Prostate gland (tissue), 2 donors: Measurements from ENCODE around the gene EDAR. TPM values are rescaled to one million over a fixed set of nuclear protein-coding genes. Genes with fewer than 3 reads are reported as not detected.

Experiments
- DNase-seq: peaks from one replicate; pipeline ENCODE4 v3.0.0-alpha.2; 2019; ENCODE audit warnings: low spot score
- H3K27ac ChIP-seq, 2 donors: fragments of 200-600 bp; sonication (generic); 2 replicates each; pipeline ENCODE4 v1.5.1; 2017 to 2019
- H3K27me3 ChIP-seq: fragments of 200-600 bp; sonication (generic); replicated peaks from 2 replicates; pipeline ENCODE4 v1.5.1; 2019; ENCODE audit not compliant: insufficient read depth
- H3K36me3 ChIP-seq, 2 donors: fragments of 200-600 bp; sonication (generic); 1 replicate in 1 of 2; 2 replicates in 1 of 2; pipeline versions ENCODE4 v1.5.1 to v1.8.1; 2017 to 2019
- H3K4me1 ChIP-seq: fragments of 200-600 bp; sonication (generic); replicated peaks from 2 replicates; pipeline ENCODE4 v1.5.1; 2019
- H3K4me3 ChIP-seq, 2 donors: fragments of 200-600 bp; sonication (generic); 2 replicates each; pipeline ENCODE4 v1.5.1; 2017 to 2019
- H3K9me3 ChIP-seq: fragments of 200-600 bp; sonication (generic); 2 replicates; pipeline ENCODE4 v1.5.1; 2017
- POLR2A ChIP-seq: fragments of 450-650 bp; IDR thresholded peaks from one replicate; pipeline ENCODE4 v1.6.1; 2016; ENCODE audit warnings: antibody characterized with exemption, mild to moderate bottlenecking
- POLR2AphosphoS5 ChIP-seq: sonication (generic); formaldehyde crosslinking; IDR thresholded peaks from one replicate; pipeline ENCODE4 v1.6.1; 2017; ENCODE audit warnings: antibody characterized with exemption
- WGBS: methylation state at CpG from one replicate; pipeline ENCODE4 v1.1.5; 2018; 5-methylcytosine and 5-hydroxymethylcytosine counted together
- intact Hi-C: fragments of 100-400 bp; cut with DNase I; formaldehyde crosslinking; loops from one replicate; pipeline ENCODE4 v1.14.2; 2022
- total RNA-seq, 2 donors: library from RNA; depleted of rRNA; stranded (reverse); fragments of >200 nt; gene quantifications; one replicate each; pipeline ENCODE4 v1.1.0, GENCODE V29; 2016
- TF ChIP-seq, protein P1 (sequence below), 4 experiments: fragments of 200-600 bp in 2 of 4; fragments of 450-650 bp in 2 of 4; sonication (generic) in 2 of 4; IDR thresholded peaks; 1 replicate in 3 of 4; 2 replicates in 1 of 4; pipeline ENCODE4 v1.5.1; 2016 to 2019; ENCODE audit warnings: antibody characterized with exemption in 4 of 4, mild to moderate bottlenecking in 2 of 4, moderate library complexity in 2 of 4

EDAR gene
- total RNA-seq, 2 donors from 2014 or later, result 0.46 to 0.68 TPM

DNA sequence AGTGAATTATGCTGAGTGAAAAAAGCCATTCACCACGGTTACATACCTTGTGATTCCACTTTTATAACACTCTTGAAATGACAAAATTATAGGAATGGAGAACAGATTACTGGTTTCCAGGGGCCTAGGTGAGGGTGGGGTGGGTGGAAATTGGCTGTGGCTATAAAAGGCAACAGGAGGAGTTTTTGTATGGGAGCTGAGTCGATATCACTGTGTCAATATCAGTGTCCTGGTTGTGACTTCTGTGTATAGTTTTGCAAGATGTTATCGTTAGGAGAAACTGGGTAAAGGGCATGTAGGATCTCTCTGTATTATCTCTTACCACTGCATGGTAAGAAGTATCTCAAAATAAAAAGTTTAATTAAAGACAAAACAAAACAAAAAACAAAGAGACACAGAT lies 84.3 kb downstream of the EDAR start:
- 45% methylated on average over 3 of the region's 3 CpGs for WGBS
- intact Hi-C loops, result no loop called here
- H3K27ac ChIP-seq, result no peak overlapping the region
- no peaks in the 10 kb centered on the region for H3K4me1 ChIP-seq
- H3K4me3 ChIP-seq, result no peak overlapping the region
- DNase-seq, result no peak
- H3K36me3 ChIP-seq, result no peaks in the 10 kb centered on the region
- TF ChIP-seq, protein P1, sequence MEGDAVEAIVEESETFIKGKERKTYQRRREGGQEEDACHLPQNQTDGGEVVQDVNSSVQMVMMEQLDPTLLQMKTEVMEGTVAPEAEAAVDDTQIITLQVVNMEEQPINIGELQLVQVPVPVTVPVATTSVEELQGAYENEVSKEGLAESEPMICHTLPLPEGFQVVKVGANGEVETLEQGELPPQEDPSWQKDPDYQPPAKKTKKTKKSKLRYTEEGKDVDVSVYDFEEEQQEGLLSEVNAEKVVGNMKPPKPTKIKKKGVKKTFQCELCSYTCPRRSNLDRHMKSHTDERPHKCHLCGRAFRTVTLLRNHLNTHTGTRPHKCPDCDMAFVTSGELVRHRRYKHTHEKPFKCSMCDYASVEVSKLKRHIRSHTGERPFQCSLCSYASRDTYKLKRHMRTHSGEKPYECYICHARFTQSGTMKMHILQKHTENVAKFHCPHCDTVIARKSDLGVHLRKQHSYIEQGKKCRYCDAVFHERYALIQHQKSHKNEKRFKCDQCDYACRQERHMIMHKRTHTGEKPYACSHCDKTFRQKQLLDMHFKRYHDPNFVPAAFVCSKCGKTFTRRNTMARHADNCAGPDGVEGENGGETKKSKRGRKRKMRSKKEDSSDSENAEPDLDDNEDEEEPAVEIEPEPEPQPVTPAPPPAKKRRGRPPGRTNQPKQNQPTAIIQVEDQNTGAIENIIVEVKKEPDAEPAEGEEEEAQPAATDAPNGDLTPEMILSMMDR (IDR thresholded peaks at IDR 0.05), result no peak
- no peak for TF ChIP-seq POLR2A
- TF ChIP-seq POLR2AphosphoS5, result no peak
- H3K9me3 ChIP-seq, result no peaks in the 10 kb centered on the region
- no peaks in the 10 kb centered on the region for H3K27me3 ChIP-seq

DNA sequence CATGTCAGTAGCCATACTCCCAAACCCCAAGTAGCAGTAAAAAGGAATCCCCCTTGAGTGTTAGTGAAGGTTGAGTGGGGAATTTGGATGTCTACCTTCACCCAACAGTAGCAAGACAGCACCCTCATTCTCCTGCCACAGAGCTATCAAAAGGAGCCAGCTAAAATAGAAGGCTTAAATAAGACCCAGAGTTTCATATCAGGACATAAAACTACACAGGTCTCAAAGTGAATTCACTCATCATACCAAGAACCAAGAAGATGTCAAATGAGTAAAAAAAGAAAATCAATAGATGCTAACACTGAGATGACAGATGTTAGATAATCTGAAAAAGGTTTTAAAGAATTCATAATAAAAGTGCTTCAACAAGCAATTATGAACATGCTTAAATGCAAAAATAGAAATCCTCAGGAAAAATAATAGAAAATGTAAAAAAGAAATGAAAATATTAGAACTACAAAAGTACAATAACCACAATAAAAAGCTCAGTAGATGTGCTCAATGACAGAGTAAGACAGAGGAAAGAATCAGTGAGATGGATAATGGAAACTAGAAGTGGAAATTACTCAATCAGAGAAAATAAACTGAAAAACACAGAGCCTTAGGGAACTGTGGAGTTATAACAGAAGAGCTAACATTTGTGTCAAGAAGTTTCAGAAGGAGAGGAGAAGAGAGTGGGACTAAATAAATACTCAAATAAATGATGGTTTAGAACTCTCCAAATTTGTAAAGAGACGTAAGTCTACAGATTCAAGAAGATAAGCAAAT lies 90.5 kb downstream of the EDAR start:
- Histone ChIP-seq H3K27ac (no peak overlapping the region), H3K27me3 (no peaks in the 10 kb centered on the region), H3K9me3 (no peaks in the 10 kb centered on the region), H3K36me3 (no peaks in the 10 kb centered on the region), H3K4me1 (no peaks in the 10 kb centered on the region), H3K4me3 (no peak overlapping the region)
- DNase-seq, result no peak
- TF ChIP-seq, protein P1 (IDR thresholded peaks at IDR 0.05), result no peak
- no peak for TF ChIP-seq POLR2A
- TF ChIP-seq POLR2AphosphoS5, result no peak
- 62% methylated on average over 1 of the region's 1 CpG for WGBS
- intact Hi-C loops, result no loop called here

DNA sequence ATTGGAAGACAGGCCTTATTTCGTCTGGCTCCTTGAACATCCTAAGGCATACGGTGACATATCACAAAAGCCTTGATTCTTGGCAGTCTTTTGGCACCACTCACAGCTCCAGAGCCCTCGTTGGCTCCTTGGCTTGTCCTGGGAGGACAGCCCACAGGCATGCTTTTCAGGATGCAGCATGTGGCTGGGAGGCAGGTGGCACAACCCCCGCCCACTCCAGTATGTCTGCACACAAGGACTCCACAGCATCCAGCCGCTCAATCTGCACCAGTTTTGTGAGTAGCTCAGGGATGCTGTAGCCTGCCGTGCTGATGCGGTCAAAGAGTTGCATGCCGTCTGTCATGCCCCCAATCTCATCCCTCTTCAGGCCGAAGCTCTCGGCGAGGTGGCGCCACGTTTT lies 92.3 kb downstream of the EDAR start:
- TF ChIP-seq POLR2A, result no peak
- TF ChIP-seq, protein P1 (IDR thresholded peaks at IDR 0.05), result no peak
- no peak for TF ChIP-seq POLR2AphosphoS5
- Histone ChIP-seq H3K4me3 (no peak overlapping the region), H3K4me1 (no peaks in the 10 kb centered on the region), H3K27ac (no peak overlapping the region), H3K27me3 (no peaks in the 10 kb centered on the region), H3K9me3 (no peaks in the 10 kb centered on the region), H3K36me3 (no peaks in the 10 kb centered on the region)
- intact Hi-C loops, result no loop called here
- 92% methylated on average over 13 of the region's 13 CpGs for WGBS
- DNase-seq, result no peak

DNA sequence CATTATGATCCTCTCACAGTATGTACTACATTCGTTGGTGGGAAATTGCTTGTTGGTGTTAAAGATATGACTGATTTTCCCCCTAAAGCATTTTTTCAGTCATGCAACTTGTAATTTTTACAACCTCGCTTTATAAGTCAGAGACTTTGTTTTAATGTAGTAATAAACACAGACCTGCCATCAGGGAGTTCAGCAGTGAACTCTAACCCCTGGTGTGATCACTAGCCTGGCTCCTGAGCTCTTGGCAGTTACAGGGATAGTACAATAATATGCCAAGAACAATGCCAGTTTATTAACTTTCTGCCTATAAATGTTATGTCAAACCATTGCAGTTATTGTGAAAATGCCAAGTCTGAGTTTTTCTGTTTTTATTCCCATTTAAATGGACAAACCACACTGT lies 93.8 kb downstream of the EDAR start:
- no peak for DNase-seq

More for the DNA sequence above, 93.8 kb downstream of the EDAR start:
- 64% methylated on average over 2 of the region's 2 CpGs for WGBS
- H3K4me1 ChIP-seq, result no peaks in the 10 kb centered on the region
- TF ChIP-seq, protein P1 (IDR thresholded peaks at IDR 0.05), result no peak
- TF ChIP-seq POLR2A, result no peak
- no peak for TF ChIP-seq POLR2AphosphoS5
- intact Hi-C loops, result no loop called here
- H3K27me3 ChIP-seq, result no peaks in the 10 kb centered on the region
- no peak overlapping the region for H3K27ac ChIP-seq
- no peak overlapping the region for H3K4me3 ChIP-seq
- H3K36me3 ChIP-seq, result no peaks in the 10 kb centered on the region
- no peaks in the 10 kb centered on the region for H3K9me3 ChIP-seq
